GM12878 (cell line): ENCODE results near the gene EFCAB11. TPM values are rescaled to one million over a fixed set of nuclear protein-coding genes. Genes with fewer than 3 reads are reported as not detected.

ENCODE experiments used
- IKZF1 ChIP-seq: fragments of 450-650 bp; conservative IDR thresholded peaks from 2 replicates; pipeline ENCODE4 v1.6.1; 2017; ENCODE audit warnings: antibody characterized with exemption, mild to moderate bottlenecking
- JUNB ChIP-seq: IDR thresholded peaks from 2 replicates; pipeline ENCODE4 v1.6.1; 2016; ENCODE audit warnings: antibody characterized with exemption, mild to moderate bottlenecking
- MYC ChIP-seq: IDR thresholded peaks from 2 replicates; pipeline ENCODE4 v1.6.1; 2011; ENCODE audit warnings: mild to moderate bottlenecking, low read length, moderate library complexity, inconsistent platforms; ENCODE audit not compliant: insufficient read depth, insufficient replicate concordance, insufficient read length, severe bottlenecking
- RCOR1 ChIP-seq: conservative IDR thresholded peaks from 2 replicates; pipeline ENCODE4 v1.6.1; 2012; ENCODE audit warnings: low read depth, low read length, improper control_type of control experiment
- SIX5 ChIP-seq: IDR thresholded peaks from 2 replicates; pipeline ENCODE4 v1.6.1; 2011; ENCODE audit warnings: mild to moderate bottlenecking, low read depth, low read length, moderate library complexity; ENCODE audit not compliant: severe bottlenecking
- SMAD1 ChIP-seq: fragments of 450-650 bp; IDR thresholded peaks from 2 replicates; pipeline ENCODE4 v1.6.1; 2018; ENCODE audit warnings: mild to moderate bottlenecking, low read depth; ENCODE audit not compliant: partially characterized antibody
- TCF3 ChIP-seq: IDR thresholded peaks from 2 replicates; pipeline ENCODE4 v1.6.1; 2012; ENCODE audit warnings: low read depth, mild to moderate bottlenecking, low read length, borderline replicate concordance; ENCODE audit not compliant: insufficient read depth
- ZBTB4 ChIP-seq: fragments of 450-650 bp; formaldehyde crosslinking; IDR thresholded peaks from 2 replicates; pipeline ENCODE4 v1.4.0; 2022; ENCODE audit warnings: mild to moderate bottlenecking, moderate library complexity
- polyA plus RNA-seq, 11 experiments: library from polyadenylated mRNA; depleted of rRNA in 4 of 11; unstranded in 6 of 11; stranded (reverse) in 5 of 11; fragments of >200 nt; fragmentation: Nextera tagmentation in 4 of 11; fragmentation: Illumina TruSeq in 1 of 11; extraction: Ambion mirVana in 4 of 11; extraction: Trizol in 1 of 11; gene quantifications; 1 replicate in 1 of 11; 2 replicates in 10 of 11; pipeline versions ENCODE4 v1.2.1 to v1.2.3, GENCODE V29; 2011 to 2016; ENCODE audit warnings: inconsistent platforms in 2 of 11, missing spikeins in 2 of 11, low read depth in 1 of 11
- total RNA-seq, 4 experiments: library from RNA; depleted of rRNA in 3 of 4; stranded (reverse); fragments of >200 nt in 3 of 4; fragmentation: Illumina TruSeq in 1 of 4; extraction: Trizol in 1 of 4; gene quantifications; 2 replicates each; pipeline versions ENCODE4 v1.2.1 to v1.2.3, GENCODE V29; 2013 to 2021
- TF ChIP-seq, protein P1 (sequence below): fragments of 150-350 bp; IDR thresholded peaks from 2 replicates; pipeline ENCODE4 v1.6.1; 2016; ENCODE audit warnings: low read depth, low read length
- TF ChIP-seq, protein P2 (sequence below): IDR thresholded peaks from 2 replicates; pipeline ENCODE4 v1.6.1; 2011; ENCODE audit warnings: borderline replicate concordance, low read depth, mild to moderate bottlenecking, moderate library complexity, low read length; ENCODE audit not compliant: insufficient read depth, poor library complexity, severe bottlenecking
- TF ChIP-seq, protein P3 (sequence below): fragments of 450-650 bp; IDR thresholded peaks from 2 replicates; pipeline ENCODE4 v1.6.1; 2016; ENCODE audit warnings: mild to moderate bottlenecking, moderate library complexity, borderline replicate concordance

Gene EFCAB11
- total and polyA plus RNA-seq, 10 of the 15 experiments (the other 5 are each of a cell fraction or from before 2014, with no cell fraction given) = 8.6 to 37.4 (median 18.0) TPM

DNA sequence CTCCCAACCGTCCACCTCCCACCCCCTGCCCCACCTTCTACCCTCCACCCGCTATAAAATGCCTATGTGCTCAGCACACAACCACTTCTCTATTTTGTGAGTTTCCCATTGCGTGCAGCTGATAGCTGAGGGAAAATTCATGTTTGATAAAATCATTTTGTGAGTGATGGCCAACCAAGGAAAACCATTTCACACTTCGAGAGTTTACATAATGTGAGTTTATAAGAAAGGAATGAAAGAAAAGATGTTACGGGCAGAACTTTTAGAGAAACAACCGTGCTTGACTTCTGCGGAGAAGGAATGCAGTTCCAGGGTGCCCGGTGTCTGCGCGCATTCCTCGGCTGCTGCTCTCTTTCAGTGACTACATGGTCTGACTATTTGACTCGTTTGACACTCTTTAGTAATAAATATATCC, 140.9 kb downstream of the EFCAB11 start (continued):
- TF ChIP-seq, protein P1, sequence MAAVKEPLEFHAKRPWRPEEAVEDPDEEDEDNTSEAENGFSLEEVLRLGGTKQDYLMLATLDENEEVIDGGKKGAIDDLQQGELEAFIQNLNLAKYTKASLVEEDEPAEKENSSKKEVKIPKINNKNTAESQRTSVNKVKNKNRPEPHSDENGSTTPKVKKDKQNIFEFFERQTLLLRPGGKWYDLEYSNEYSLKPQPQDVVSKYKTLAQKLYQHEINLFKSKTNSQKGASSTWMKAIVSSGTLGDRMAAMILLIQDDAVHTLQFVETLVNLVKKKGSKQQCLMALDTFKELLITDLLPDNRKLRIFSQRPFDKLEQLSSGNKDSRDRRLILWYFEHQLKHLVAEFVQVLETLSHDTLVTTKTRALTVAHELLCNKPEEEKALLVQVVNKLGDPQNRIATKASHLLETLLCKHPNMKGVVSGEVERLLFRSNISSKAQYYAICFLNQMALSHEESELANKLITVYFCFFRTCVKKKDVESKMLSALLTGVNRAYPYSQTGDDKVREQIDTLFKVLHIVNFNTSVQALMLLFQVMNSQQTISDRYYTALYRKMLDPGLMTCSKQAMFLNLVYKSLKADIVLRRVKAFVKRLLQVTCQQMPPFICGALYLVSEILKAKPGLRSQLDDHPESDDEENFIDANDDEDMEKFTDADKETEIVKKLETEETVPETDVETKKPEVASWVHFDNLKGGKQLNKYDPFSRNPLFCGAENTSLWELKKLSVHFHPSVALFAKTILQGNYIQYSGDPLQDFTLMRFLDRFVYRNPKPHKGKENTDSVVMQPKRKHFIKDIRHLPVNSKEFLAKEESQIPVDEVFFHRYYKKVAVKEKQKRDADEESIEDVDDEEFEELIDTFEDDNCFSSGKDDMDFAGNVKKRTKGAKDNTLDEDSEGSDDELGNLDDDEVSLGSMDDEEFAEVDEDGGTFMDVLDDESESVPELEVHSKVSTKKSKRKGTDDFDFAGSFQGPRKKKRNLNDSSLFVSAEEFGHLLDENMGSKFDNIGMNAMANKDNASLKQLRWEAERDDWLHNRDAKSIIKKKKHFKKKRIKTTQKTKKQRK = no peak
- no peak for TF ChIP-seq TCF3
- no peak for TF ChIP-seq SIX5
- TF ChIP-seq ZBTB4 (CRISPR knock-in tag) = no peak
- TF ChIP-seq MYC = no peak
- TF ChIP-seq IKZF1 = no peak
- TF ChIP-seq, protein P2, sequence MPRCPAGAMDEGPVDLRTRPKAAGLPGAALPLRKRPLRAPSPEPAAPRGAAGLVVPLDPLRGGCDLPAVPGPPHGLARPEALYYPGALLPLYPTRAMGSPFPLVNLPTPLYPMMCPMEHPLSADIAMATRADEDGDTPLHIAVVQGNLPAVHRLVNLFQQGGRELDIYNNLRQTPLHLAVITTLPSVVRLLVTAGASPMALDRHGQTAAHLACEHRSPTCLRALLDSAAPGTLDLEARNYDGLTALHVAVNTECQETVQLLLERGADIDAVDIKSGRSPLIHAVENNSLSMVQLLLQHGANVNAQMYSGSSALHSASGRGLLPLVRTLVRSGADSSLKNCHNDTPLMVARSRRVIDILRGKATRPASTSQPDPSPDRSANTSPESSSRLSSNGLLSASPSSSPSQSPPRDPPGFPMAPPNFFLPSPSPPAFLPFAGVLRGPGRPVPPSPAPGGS = no peak
- TF ChIP-seq SMAD1 = no peak
- no peak for TF ChIP-seq RCOR1
- no peak for TF ChIP-seq JUNB
- TF ChIP-seq, protein P3, sequence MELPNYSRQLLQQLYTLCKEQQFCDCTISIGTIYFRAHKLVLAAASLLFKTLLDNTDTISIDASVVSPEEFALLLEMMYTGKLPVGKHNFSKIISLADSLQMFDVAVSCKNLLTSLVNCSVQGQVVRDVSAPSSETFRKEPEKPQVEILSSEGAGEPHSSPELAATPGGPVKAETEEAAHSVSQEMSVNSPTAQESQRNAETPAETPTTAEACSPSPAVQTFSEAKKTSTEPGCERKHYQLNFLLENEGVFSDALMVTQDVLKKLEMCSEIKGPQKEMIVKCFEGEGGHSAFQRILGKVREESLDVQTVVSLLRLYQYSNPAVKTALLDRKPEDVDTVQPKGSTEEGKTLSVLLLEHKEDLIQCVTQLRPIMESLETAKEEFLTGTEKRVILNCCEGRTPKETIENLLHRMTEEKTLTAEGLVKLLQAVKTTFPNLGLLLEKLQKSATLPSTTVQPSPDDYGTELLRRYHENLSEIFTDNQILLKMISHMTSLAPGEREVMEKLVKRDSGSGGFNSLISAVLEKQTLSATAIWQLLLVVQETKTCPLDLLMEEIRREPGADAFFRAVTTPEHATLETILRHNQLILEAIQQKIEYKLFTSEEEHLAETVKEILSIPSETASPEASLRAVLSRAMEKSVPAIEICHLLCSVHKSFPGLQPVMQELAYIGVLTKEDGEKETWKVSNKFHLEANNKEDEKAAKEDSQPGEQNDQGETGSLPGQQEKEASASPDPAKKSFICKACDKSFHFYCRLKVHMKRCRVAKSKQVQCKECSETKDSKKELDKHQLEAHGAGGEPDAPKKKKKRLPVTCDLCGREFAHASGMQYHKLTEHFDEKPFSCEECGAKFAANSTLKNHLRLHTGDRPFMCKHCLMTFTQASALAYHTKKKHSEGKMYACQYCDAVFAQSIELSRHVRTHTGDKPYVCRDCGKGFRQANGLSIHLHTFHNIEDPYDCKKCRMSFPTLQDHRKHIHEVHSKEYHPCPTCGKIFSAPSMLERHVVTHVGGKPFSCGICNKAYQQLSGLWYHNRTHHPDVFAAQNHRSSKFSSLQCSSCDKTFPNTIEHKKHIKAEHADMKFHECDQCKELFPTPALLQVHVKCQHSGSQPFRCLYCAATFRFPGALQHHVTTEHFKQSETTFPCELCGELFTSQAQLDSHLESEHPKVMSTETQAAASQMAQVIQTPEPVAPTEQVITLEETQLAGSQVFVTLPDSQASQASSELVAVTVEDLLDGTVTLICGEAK = no peak
